ENCODE data around the gene SRSF4.

SRSF4 gene

GRCh38 chr1:29201595-29202051 is 19.9 kb upstream of the SRSF4 start:
- no peak for DNase-seq (ENCODE audit: low read depth in 2 of 3, low spot score in 1 of 3)

- no peak for DNase-seq (ENCODE audit: low read depth in 2 of 3, low spot score in 1 of 3)
Observed at GRCh38 chr1:29200906-29201594, 19.4 kb upstream of the SRSF4 start.

- DNase-seq (ENCODE audit: low read depth in 2 of 3, low spot score in 1 of 3) = no peak
Observed at GRCh38 chr1:29197993-29198392, 16.3 kb upstream of the SRSF4 start.

GRCh38 chr1:29197590-29197924 is 15.9 kb upstream of the SRSF4 start:
- DNase-seq (ENCODE audit: low read depth in 2 of 3, low spot score in 1 of 3) = no peak

- no peak for DNase-seq (ENCODE audit: low read depth in 2 of 3, low spot score in 1 of 3)
Observed at GRCh38 chr1:29196863-29197589, 15.3 kb upstream of the SRSF4 start.

- DNase-seq (ENCODE audit: low read depth in 2 of 3, low spot score in 1 of 3) = no peak
Observed at GRCh38 chr1:29195881-29196291, 14.2 kb upstream of the SRSF4 start.

- no peak for DNase-seq (ENCODE audit: low read depth in 2 of 3, low spot score in 1 of 3)
Observed at GRCh38 chr1:29193879-29194455, 12.3 kb upstream of the SRSF4 start.

GRCh38 chr1:29190718-29191117 is 9.0 kb upstream of the SRSF4 start:
- no peak for DNase-seq (ENCODE audit: low read depth in 2 of 3, low spot score in 1 of 3)

- no peak for DNase-seq (ENCODE audit: low read depth in 2 of 3, low spot score in 1 of 3)
Observed at GRCh38 chr1:29186707-29187106, 5.0 kb upstream of the SRSF4 start.

- no peak for DNase-seq (ENCODE audit: low read depth in 2 of 3, low spot score in 1 of 3)
Observed at GRCh38 chr1:29186252-29186651, 4.6 kb upstream of the SRSF4 start.

GRCh38 chr1:29183287-29183686 is 1.6 kb upstream of the SRSF4 start:
- DNase-seq (ENCODE audit: low read depth in 2 of 3, low spot score in 1 of 3) = no peak

GRCh38 chr1:29180497-29181412 is 945 bp downstream of the SRSF4 start:
- peak in 1 of 3 donors; percentile 17 for DNase-seq (ENCODE audit: low read depth in 2 of 3, low spot score in 1 of 3)

- DNase-seq (ENCODE audit: low read depth in 2 of 3, low spot score in 1 of 3) = no peak
Observed at GRCh38 chr1:29179641-29180184, 2.0 kb downstream of the SRSF4 start.

GRCh38 chr1:29177022-29177705 is 4.5 kb downstream of the SRSF4 start:
- no peak for DNase-seq (ENCODE audit: low read depth in 2 of 3, low spot score in 1 of 3)

GRCh38 chr1:29176576-29176975 is 5.1 kb downstream of the SRSF4 start:
- no peak for DNase-seq (ENCODE audit: low read depth in 2 of 3, low spot score in 1 of 3)

GRCh38 chr1:29172415-29172939 is 9.2 kb downstream of the SRSF4 start:
- no peak for DNase-seq (ENCODE audit: low read depth in 2 of 3, low spot score in 1 of 3)

GRCh38 chr1:29171521-29171920 is 10.2 kb downstream of the SRSF4 start:
- DNase-seq (ENCODE audit: low read depth in 2 of 3, low spot score in 1 of 3) = no peak

- no peak for DNase-seq (ENCODE audit: low read depth in 2 of 3, low spot score in 1 of 3)
Observed at GRCh38 chr1:29171089-29171488, 10.6 kb downstream of the SRSF4 start.

GRCh38 chr1:29169976-29170375 is 11.7 kb downstream of the SRSF4 start:
- DNase-seq (ENCODE audit: low read depth in 2 of 3, low spot score in 1 of 3) = no peak

- DNase-seq (ENCODE audit: low read depth in 2 of 3, low spot score in 1 of 3) = no peak
Observed at GRCh38 chr1:29167904-29168303, 13.8 kb downstream of the SRSF4 start.
